Activated CD4-positive, alpha-beta T cell treated with anti-CD3 and anti-CD28 coated beads, Interleukin-2, amount 10 ng/mL, durations not matched to agents 24 days and 14 days (primary cell): ENCODE data around the gene PRR35. TPM values are rescaled to one million over a fixed set of nuclear protein-coding genes. Genes with fewer than 3 reads are reported as not detected.
A peak's percentile ranks its signal among the peaks of the same experiment; 100 is the strongest.

ENCODE experiments used
- DNase-seq: peaks from one replicate; pipeline ENCODE4 v3.0.0; 2022
- H3K27ac Mint-ChIP-seq: one replicate; pipeline ENCODE4 v1.8.0; 2022; ENCODE audit warnings: mild to moderate bottlenecking, mixed read lengths
- H3K27me3 Mint-ChIP-seq: one replicate; pipeline ENCODE4 v1.8.0; 2022; ENCODE audit warnings: mixed read lengths
- H3K36me3 Mint-ChIP-seq: one replicate; pipeline ENCODE4 v1.8.0; 2022; ENCODE audit warnings: low read depth, mild to moderate bottlenecking, mixed read lengths
- H3K4me1 Mint-ChIP-seq: one replicate; pipeline ENCODE4 v1.8.0; 2021; ENCODE audit warnings: mixed read lengths
- H3K4me3 Mint-ChIP-seq: one replicate; pipeline ENCODE4 v1.8.0; 2022; ENCODE audit warnings: mild to moderate bottlenecking, moderate library complexity, mixed read lengths
- H3K9me3 Mint-ChIP-seq: one replicate; pipeline ENCODE4 v1.8.0; 2021; ENCODE audit warnings: mixed read lengths
- intact Hi-C: fragments of 100-400 bp; cut with micrococcal nuclease; formaldehyde crosslinking; loops from one replicate; pipeline ENCODE4 v1.15.1; 2023
- total RNA-seq: library from RNA; stranded (reverse); gene quantifications from 2 replicates; pipeline ENCODE4 v1.2.3, GENCODE V29; 2022

The PRR35 gene
- total RNA-seq, 1 donor from 2014 or later, result not detected

DNA sequence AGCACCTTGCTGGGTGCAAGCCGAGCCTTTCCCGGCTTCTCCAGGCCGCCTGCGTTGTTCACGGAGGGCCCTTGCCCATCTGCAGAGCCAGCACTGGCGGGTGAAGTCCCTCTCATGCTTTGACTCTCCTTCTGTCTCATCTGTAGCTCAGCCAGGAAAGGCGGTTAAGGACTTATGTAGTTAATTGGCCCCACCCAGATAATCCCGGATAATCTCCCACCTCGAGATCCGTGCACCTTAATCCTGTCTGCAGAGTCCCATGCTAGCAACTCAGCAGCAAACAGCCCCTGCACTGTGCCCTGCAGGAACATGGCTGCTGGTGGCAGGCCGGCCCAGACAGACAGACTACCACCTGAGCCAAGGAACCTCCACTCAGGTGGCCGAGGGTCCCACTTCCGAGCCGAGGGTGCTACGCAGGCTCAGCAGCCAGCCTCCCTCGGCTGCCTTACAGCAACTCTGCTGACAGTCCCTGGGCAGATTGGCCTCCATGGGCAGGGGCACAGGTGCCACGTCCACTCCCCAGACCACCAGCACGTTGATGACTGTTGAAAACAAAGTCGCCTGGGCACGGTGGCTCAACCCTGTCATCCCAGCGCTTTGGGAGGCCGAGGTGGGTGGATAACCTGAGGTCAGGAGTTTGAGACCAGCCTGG is 46.6 kb downstream of the PRR35 start:
- Mint-ChIP-seq H3K9me3 (no peaks in the 10 kb centered on the region), H3K36me3 (peaks cover 3% of the 10 kb centered on the region), H3K27me3 (no peaks in the 10 kb centered on the region), H3K4me3 (no peak overlapping the region), H3K27ac (no peak overlapping the region), H3K4me1 (peaks cover 3% of the 10 kb centered on the region)
- intact Hi-C loops, result no loop called here
- no peak for DNase-seq

DNA sequence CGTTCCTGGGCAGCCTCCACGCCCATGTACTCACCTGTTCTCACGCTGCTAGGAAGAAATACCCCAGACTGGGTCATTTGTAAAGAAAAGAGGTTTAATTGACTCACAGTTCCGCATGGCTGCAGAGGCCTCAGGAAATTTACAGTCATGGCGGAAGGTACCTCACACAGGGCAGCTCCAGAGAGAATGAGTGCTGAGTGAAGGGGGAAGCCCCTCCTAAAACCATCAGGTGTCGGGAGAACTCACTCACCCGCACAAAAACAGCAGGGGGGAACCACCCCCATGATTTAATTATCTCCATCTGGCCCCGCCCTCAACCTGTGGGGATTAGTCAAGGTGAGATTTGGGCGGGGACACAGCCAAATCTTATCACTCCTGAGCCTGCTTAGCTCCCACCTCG is 47.8 kb downstream of the PRR35 start:
- no peak overlapping the region for H3K4me3 Mint-ChIP-seq
- no peaks in the 10 kb centered on the region for H3K27me3 Mint-ChIP-seq
- intact Hi-C loops, result no loop called here
- H3K36me3 Mint-ChIP-seq, result peaks cover 2% of the 10 kb centered on the region
- DNase-seq, result no peak
- H3K27ac Mint-ChIP-seq, result no peak overlapping the region
- H3K9me3 Mint-ChIP-seq, result no peaks in the 10 kb centered on the region
- H3K4me1 Mint-ChIP-seq, result peaks cover 3% of the 10 kb centered on the region

DNA sequence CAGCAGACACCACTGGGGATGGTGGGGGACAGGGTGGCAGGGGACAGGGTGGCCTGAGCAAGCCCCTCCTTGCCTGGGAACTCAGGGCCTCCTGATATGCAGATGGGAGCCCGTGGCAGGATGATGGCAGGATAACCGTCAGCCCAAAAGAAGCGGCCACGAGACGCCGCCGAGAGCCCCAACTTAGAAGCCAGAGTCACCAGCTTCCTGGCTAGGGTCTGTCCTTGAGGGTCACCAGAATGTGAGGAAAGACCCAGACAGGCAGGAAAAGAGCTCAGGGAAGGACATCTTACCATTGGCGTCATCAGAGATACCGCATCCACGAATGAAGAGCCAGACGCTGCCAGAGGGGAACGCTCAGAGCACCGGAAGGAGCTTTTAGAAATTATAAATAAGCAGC is 49.1 kb downstream of the PRR35 start:
- Mint-ChIP-seq H3K36me3 (no peaks in the 10 kb centered on the region), H3K9me3 (no peaks in the 10 kb centered on the region), H3K27me3 (no peaks in the 10 kb centered on the region), H3K27ac (no peak overlapping the region), H3K4me1 (peaks cover 2% of the 10 kb centered on the region), H3K4me3 (no peak overlapping the region)
- intact Hi-C loops, result no loop called here
- no peak for DNase-seq

DNA sequence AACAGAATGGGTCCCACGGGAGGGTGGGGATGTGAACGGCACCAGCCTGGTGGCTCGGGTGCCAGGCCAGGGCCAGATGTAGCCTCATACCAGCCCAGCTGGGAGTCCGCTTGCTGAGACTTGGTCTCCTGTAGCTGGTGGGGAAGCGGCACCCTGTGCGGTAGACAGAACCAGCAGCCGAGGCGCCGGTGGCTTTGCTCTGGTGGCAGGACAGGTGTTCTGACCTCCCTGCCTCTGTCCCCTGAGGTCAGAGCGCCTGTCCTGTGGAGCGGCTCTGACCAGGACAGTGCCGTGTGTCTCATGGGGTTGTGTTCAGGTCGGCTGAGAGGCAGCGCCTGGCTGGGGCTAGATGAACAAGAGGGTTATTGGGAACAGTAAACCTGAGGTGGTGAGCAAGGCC is 49.8 kb downstream of the PRR35 start:
- H3K9me3 Mint-ChIP-seq, result no peaks in the 10 kb centered on the region
- H3K36me3 Mint-ChIP-seq, result no peaks in the 10 kb centered on the region
- DNase-seq, result no peak
- peaks cover 2% of the 10 kb centered on the region for H3K4me1 Mint-ChIP-seq
- H3K27ac Mint-ChIP-seq, result no peak overlapping the region
- intact Hi-C loops, result loop anchor here (10.0 kb wide), 1 partner anchor 45 kb away; the partner anchor contains the start of genes NHLRC4, PIGQ and PRR35
- H3K27me3 Mint-ChIP-seq, result no peaks in the 10 kb centered on the region
- no peak overlapping the region for H3K4me3 Mint-ChIP-seq

DNA sequence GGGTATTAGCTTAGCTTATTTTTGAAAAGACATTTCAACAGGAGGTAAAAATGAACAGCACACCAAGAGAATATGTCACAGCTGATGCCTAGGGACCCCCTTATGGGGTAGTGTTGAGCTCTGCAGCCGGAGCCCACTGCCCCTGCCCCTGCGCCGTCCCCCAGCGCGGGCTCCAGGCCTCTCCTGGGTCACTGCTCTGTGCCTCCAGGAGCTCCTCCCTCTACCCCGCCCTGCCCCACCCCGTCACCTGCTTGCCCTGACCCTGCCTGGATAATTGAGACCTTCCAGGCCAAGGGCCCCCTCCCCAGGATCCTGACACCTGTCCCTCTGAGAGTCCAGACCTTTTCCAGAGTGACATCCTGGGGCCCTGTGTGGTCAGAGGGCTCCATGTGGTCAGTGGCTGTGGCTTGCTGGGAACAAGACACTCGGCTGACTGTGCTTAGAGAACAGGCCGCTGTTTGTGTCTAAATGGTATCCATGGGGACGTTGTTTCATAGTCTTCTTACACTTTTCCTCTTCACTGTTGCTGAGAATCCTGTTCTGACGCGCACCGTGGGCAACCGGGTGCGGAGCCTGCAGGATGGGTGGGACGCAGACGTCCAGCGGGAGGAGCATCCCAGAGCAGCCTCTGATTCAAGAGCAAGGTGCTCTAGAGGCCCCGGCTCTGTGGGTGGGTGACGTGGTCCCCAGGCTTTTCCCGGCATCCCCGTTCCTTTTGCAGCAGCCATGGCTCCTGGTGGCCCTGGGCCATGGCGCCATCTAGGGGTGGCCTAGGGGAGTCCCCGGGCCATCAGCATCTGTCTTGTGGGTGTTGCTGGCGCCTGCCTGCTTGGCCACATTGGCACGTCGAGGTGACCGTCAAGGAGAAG is 50.6 kb downstream of the PRR35 start:
- Mint-ChIP-seq H3K27ac (no peak overlapping the region), H3K36me3 (no peaks in the 10 kb centered on the region), H3K27me3 (no peaks in the 10 kb centered on the region), H3K4me3 (no peak overlapping the region), H3K9me3 (no peaks in the 10 kb centered on the region), H3K4me1 (peaks cover 2% of the 10 kb centered on the region)
- intact Hi-C loops, result loop anchor here (10.0 kb wide), 1 partner anchor 46 kb away; the partner anchor contains the start of genes NHLRC4, PIGQ and PRR35
- peak; percentile 79 for DNase-seq

DNA sequence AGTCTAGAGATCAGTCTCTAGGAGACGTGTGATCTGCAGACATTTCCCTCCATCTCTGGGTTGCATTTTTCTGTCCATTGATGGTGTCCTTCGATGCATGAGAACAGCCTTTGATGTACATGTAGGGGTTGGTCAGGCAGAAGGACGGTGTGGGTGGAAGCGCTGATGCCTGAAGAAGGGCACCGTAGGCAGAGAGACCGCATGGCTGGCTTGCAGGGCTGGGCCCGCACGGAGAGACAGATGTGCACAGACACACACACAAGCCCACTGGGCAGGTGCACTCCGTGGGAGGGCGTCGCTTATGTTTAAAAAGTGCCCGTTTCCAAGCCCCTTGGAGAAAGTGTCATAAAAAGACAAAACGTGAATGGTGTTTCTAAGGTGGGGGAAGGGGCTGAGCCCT is 54.9 kb downstream of the PRR35 start:
- intact Hi-C loops, result loop anchor here (10.0 kb wide), 1 partner anchor 50 kb away; the partner anchor contains the start of genes NHLRC4, PIGQ and PRR35
- H3K4me3 Mint-ChIP-seq, result no peak overlapping the region
- H3K9me3 Mint-ChIP-seq, result no peaks in the 10 kb centered on the region
- peaks cover 2% of the 10 kb centered on the region for H3K4me1 Mint-ChIP-seq
- H3K27ac Mint-ChIP-seq, result no peak overlapping the region
- no peaks in the 10 kb centered on the region for H3K27me3 Mint-ChIP-seq
- DNase-seq, result no peak
- no peaks in the 10 kb centered on the region for H3K36me3 Mint-ChIP-seq

Other genes starting within 250 kb of the PRR35 start
- gene AXIN1, start 207.7 kb upstream of the PRR35 start, total RNA-seq, result 26.7 and 27.9 TPM in 2 replicates
- gene MRPL28, start 189.9 kb upstream of the PRR35 start, total RNA-seq, result 106 and 109 TPM in 2 replicates
- 34.1 and 37.8 TPM in 2 replicates for gene PGAP6, start 178.4 kb upstream of the PRR35 start, total RNA-seq
- 64.3 and 64.8 TPM in 2 replicates for gene NME4, start 163.2 kb upstream of the PRR35 start, total RNA-seq
- 17.6 and 18.5 TPM in 2 replicates for gene DECR2, start 158.5 kb upstream of the PRR35 start, total RNA-seq
- 40.2 and 40.5 TPM in 2 replicates for gene RAB11FIP3, start 134.7 kb upstream of the PRR35 start, total RNA-seq
- gene CAPN15, start 32.7 kb upstream of the PRR35 start, total RNA-seq, result 121 and 124 TPM in 2 replicates
- 1.1 TPM in 2 replicates for gene NHLRC4, start 6.6 kb downstream of the PRR35 start, total RNA-seq
- gene PIGQ, start 9.6 kb downstream of the PRR35 start, total RNA-seq, result 43.2 and 50.3 TPM in 2 replicates
- 12.5 and 16.5 TPM in 2 replicates for gene RAB40C, start 29.7 kb downstream of the PRR35 start, total RNA-seq
- gene WFIKKN1, start 70.6 kb downstream of the PRR35 start, total RNA-seq, result 0.44 and 0.45 TPM in 2 replicates
- gene METTL26, start 75.9 kb downstream of the PRR35 start, total RNA-seq, result 146 and 153 TPM in 2 replicates
- 71.2 and 73.0 TPM in 2 replicates for gene MCRIP2, start 81.4 kb downstream of the PRR35 start, total RNA-seq
- gene WDR90, start 89.0 kb downstream of the PRR35 start, total RNA-seq, result 99.9 and 111 TPM in 2 replicates
- gene RHOT2, start 107.7 kb downstream of the PRR35 start, total RNA-seq, result 172 and 183 TPM in 2 replicates
- gene RHBDL1, start 115.3 kb downstream of the PRR35 start, total RNA-seq, result 1.1 and 1.2 TPM in 2 replicates
- gene STUB1, start 120.0 kb downstream of the PRR35 start, total RNA-seq, result 90.2 and 93.8 TPM in 2 replicates
- gene JMJD8, start 123.9 kb downstream of the PRR35 start, total RNA-seq, result 60.3 and 61.1 TPM in 2 replicates
- 22.4 and 24.1 TPM in 2 replicates for gene WDR24, start 130.0 kb downstream of the PRR35 start, total RNA-seq
- 6.4 and 6.8 TPM in 2 replicates for gene FBXL16, start 145.4 kb downstream of the PRR35 start, total RNA-seq
- 27.7 and 30.2 TPM in 2 replicates for gene METRN, start 154.7 kb downstream of the PRR35 start, total RNA-seq
- gene ANTKMT, start 160.8 kb downstream of the PRR35 start, total RNA-seq, result 38.5 and 56.3 TPM in 2 replicates
- gene CCDC78, start 166.0 kb downstream of the PRR35 start, total RNA-seq, result 6.9 and 8.0 TPM in 2 replicates
- 13.1 and 20.9 TPM in 2 replicates for gene HAGHL, start 166.7 kb downstream of the PRR35 start, total RNA-seq
- 39.5 and 42.5 TPM in 2 replicates for gene CIAO3, start 180.6 kb downstream of the PRR35 start, total RNA-seq
- gene MSLN, start 200.3 kb downstream of the PRR35 start, total RNA-seq, result not detected in 2 replicates
- gene RPUSD1, start 228.0 kb downstream of the PRR35 start, total RNA-seq, result 43.9 and 45.0 TPM in 2 replicates
- 141 and 147 TPM in 2 replicates for gene CHTF18, start 228.2 kb downstream of the PRR35 start, total RNA-seq
- not detected in 2 replicates for gene GNG13, start 240.3 kb downstream of the PRR35 start, total RNA-seq